Urothelium cell line (cell line): Measurements from ENCODE around the gene SLC2A13.
A peak's percentile ranks its signal among the peaks of the same experiment; 100 is the strongest.
"Not testable (repeated sequence)": the region's sequence is repeated elsewhere in the genome, so short reads cannot be mapped to it uniquely, and the experiment has no call there.

Experiments
- DNase-seq: peaks from one replicate; pipeline ENCODE4 v3.0.0; 2011; ENCODE audit warnings: low spot score, mixed read lengths
- FAIRE-seq: peaks from 2 replicates; lab custom pipeline; 2011; peaks lifted over from hg19 to GRCh38; lab: Jason Lieb, UNC

SLC2A13 gene

DNA sequence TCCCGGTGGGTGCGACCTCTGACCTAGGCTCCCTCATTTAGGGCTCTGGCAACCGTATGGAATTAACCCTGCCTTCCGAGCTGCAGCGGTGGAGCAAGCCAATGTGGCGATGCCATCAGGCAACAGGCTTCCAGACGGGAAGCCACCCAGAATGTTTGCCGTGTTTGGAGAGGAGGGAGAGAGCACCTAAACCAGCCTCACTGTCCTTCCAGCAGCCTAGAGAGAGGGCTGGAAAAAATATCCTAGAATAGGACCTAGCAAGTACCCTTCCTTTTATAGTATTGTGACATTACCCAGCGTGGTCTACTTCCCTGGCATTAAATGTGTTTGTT is 287 bp upstream of the SLC2A13 start:
- DNase-seq (no peak), FAIRE-seq (no peak)

DNA sequence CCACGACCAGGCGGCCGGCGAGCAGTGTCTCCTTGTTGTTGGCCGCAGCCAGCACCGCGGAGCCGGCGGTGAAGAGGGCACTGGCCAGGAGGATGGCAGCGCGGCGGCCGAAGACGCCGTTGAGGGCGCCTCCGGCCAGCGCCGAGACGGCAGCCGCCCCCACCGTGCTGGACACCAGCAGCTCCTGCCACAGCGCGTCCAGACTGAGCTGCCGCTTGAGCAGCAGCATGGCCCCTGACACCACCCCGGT is 691 bp downstream of the SLC2A13 start:
- DNase-seq: no peak
- no peak for FAIRE-seq

DNA sequence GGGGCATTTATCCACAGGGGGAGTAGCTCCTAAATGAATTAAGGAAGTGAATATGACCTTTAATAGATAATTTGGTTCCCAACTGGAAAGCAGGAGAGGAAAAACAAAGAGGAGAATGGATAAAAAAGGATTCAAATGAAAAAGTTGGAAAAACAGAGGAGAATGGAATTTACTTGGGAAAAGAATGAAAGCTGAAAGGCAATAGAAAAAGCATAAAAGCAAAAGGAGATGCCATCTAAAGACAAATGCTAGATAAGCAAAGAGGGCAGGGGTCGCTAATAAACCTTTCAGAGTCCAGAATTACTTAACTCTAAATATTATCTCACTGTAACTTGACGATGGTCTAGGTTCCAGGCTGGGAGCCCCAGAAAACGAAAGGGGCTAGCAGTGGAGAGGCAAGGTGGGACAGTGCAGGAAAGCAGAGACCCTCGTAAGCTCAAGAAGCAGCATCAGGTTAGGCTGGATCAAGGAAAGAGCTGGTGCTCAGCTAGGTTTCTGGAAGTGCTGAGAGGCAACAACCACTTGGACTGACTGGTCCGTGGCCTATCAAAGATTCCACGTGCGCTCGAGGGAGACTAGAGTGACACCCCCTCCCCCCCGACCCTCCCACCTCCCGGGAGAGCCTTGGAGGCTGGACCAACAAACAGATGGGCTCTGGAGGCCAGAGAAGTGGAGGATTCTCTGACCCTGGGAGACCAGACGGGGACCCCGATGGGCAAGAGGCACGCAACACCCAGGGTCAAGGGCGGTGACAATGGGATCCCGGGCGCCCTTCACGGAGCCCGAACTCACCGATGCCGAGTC is 1.2 kb downstream of the SLC2A13 start:
- DNase-seq (peak; percentile 43), FAIRE-seq (no peak)

DNA sequence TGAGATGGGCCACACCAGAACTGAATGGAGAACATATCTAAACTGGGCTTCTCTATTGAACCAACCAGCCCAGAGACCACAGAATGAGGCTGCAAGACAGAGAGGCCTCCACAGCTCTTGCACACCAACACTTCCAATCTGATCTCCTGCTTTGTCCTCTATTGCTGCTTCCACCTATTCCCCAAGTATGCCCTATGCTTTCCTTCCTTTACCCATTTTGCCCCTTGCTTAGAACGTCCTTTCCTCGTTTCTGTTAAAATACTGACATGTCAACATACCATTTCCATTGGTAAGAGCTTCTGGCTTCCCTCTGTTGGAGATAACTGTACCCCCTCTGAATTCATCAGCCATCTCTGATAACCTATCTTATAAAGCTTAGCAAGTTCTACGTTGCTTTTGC is 2.8 kb downstream of the SLC2A13 start:
- no peak for DNase-seq
- FAIRE-seq: no peak

DNA sequence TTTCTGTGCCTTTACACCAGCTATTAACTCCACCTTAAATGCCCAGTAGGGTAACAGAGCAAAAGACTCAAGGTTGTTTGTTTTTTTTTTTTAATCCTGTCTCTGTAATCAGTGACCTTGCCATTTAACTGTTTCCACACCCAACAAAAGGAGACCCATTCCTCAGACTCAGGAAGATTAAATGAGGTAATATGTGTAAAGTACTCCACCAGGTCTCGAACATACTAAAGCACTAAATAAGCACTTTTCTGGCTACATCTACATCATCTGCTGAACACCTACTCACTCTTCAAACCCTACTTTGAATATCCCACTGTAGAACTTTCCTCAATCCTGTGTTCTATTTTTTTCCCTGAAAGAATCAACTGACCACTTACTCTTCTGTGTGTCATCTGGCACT is 4.1 kb downstream of the SLC2A13 start:
- DNase-seq (no peak), FAIRE-seq (no peak)

DNA sequence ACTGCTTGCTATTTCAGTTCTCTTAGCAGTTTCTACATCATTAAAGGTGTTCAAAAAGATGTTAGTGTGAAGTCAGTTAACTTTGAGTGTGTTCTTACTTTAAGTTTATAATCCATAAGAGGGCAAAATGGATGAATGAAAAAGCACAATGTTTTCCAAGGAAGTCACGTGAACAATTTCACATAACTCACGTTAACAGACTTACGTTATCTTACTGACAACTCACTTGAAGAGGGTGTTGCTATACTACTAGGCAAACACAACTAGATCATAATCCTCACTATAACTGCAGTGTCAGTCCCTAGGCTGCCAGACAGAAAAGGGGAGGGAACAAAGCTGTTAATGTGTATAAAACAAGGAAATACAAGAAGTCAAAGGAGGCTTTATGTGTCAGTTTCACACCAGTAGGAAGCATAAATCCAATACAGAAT is 6.4 kb downstream of the SLC2A13 start:
- FAIRE-seq (no peak), DNase-seq (no peak)

DNA sequence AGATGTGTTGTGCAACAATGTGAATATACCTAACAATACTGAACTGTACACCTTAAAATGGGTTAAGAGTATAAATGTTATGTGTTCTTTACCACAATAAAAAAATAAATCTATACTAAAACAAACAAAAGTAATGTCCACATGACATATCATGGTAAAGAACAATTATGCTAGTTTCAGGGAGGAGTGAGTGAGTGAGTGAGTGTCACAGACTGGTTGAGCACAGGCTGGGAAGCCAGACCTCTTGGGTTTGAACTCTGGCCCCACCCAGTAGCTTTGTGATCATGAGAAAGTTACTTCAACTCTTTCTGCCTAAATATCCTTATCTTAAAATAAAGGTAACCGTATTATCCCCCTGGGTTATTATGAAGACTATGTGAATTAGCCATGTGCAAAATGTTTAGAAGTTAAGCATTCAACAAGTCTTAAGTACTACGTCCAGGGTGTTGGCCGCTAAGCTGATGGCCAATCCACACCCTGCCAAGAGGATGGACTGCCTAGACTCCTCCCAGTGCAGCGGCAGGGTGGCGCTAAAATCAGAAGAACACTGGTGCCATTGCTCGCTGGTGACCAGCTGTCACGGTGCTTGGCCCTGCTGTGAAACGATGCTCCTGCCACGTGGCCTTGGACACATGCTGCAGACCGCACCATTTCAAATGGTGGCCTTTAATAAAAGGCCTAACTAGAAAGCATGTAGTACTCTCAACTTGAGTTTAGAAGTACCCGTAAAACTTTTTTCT is 7.3 kb downstream of the SLC2A13 start:
- FAIRE-seq: no peak
- DNase-seq: no peak

DNA sequence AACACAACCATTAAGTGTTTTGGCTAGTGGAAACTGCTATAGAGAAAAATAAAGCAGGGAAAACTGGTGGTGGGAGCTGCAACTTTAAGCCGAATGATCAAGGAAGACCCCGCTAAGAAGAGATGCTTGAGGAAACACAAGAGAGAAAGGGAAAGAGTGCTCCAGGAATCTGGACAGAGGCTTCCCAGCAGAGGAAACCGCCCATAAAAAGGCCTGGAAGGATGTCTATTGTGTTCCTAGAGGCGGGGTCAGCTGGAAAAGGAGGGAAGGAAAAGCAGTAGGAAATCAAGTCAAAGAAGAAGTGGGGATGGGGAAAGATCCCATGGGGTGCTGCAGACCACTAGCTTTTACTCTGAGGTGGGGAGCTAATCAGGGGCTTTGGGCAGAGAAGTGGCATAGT is 12.4 kb downstream of the SLC2A13 start:
- DNase-seq (no peak), FAIRE-seq (no peak)

DNA sequence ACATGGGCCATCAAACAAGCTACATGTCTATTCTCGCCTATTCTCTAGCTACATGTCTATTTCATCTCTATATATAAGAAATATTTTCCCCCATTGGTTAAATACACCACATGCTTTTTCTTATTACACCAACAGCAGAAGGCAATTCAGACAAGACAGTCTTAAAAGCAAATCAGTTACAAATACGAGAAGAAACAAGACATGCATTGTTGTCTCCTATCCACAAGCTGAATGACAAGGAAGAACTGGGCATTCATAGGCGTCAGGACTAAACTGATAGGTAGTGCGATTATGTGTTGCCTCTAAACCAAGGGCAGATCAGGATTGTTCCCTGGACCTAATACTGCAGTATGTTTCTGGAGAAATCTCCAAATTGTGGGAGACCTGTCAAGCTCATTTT is 19.4 kb downstream of the SLC2A13 start:
- FAIRE-seq: no peak

DNA sequence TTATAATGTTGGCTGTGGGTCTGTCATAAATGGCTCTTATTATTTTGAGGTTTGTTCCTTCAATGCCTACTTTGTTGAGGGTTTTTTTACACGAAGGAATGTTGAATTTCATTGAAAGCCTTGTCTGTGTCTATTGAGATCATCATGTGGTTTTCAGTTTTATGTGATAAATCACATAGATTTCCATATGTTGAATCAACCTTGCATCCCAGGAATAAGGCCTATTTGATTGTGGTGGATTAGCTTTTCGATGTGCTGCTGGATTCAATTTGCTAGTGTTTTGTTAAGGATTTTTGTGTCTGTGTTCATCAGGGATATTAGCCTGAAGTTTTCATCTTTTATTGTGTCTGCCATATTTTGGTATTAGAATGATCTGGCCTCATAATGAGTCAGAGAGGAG is 27.6 kb downstream of the SLC2A13 start:
- DNase-seq (no peak), FAIRE-seq (no peak)

More for the DNA sequence above, 19.4 kb downstream of the SLC2A13 start:
- no peak for DNase-seq

DNA sequence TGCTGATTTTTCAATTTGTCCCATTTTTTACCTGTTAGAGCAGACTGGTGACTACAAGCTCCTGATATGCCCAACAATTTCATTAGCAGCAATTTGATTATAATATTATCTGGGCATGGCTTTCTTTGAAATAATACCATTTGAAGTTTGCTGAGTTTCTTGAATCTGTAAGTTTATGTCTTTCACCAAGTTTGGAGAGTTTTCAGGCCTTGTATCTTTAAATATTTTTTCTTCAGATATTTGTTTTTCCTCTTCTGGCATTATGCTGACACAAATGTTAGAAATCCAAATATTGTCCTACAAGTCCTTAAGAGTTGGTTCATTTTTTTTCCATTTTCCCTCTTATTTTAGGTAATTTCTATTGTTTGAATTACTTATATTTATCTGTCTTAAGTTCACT is 30.4 kb downstream of the SLC2A13 start:
- FAIRE-seq: no peak
- no peak for DNase-seq

DNA sequence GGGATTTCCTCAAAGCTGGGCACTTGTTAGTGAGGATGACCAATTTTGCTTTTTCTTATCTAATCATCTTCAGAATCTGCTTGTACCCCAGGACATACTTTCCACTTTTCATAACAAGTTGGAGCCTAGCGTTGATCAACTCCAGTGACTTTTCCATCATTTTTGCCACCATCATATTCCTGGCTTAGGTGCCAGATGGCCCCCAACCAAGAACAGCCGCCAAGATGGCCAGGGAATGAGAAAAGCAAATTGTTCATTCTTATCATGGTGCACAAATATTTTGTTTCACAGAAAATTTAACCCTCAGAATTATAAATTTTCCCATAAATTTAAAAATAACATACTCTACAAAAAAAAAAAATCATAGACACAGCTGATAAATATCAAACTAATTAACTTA is 37.5 kb downstream of the SLC2A13 start:
- FAIRE-seq (no peak), DNase-seq (no peak)

DNA sequence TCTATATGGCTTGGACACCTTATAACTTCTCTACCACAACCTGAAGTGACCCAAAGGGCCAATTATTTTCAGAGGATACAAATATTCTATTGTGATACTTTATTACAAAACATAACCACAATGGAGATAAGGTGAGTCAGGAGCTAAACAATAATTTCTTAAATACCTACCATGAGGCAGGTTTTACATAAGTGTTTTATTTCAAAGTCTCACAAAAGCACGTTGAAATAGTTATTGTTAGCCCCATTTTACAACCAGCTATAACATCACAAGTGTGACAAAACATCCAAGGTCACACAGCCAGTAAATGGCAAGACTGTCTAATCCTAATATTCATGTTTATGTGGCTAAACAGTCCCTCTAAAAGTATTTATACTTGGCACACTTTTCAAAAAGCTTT is 40.2 kb downstream of the SLC2A13 start:
- DNase-seq (no peak), FAIRE-seq (no peak)

DNA sequence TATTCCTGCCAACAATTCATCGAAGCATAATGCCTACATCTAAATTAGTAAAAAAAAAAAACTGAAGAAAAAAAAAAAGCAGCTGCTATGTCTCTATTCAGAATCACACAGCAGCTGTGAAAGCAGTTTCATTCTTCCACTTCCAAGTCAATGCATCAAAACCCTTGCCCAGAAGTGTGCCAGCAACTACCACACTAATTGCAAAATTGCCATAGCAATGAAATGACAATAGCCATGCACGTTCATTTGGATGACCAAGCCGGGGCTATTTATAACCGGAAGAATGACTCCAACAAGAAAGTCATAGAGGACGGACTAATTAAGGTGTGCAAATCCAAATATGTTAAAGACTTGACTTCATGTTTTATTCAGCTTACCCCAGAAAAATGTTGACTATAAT is 42.5 kb downstream of the SLC2A13 start:
- no peak for DNase-seq
- no peak for FAIRE-seq

DNA sequence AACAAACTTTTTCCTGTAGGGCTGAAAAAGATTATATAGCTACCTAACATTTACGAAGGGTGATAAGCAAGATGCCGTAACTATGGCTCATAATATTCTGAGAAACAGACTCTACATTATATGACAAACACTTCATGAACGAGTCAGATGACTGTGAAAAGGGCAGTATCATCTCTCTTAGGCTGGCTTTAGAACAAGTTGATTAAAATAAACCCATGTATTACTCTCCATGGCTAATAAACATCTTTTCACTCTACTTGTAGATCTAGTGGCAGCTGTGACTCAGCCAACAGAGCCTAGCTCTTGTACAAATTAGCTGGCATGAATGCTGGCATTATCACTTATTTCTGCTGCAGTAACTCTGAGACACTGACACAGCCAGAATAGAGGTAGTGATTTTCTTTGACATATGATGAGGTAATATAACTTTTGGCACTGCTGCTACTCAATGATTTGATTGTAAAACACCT is 47.1 kb downstream of the SLC2A13 start:
- no peak for FAIRE-seq
- DNase-seq: no peak

DNA sequence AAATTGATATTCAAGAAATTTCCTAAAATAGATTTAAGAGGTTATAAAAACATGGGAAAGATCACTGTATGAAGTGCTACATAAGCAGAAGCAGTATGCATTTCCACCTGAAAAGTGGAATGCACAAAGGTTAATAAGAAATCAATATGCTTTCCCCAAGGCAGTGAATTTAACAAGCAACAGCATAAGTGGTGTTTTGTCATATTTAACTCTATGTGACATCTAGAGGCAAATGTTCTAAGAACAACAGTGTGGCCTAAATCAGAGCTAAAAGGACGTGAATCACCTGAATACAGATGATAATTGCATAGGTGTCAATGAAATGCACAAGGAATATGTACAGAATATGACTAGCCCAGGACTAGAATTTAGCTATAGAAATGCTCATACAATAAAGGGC is 49.5 kb downstream of the SLC2A13 start:
- FAIRE-seq (no peak), DNase-seq (no peak)

DNA sequence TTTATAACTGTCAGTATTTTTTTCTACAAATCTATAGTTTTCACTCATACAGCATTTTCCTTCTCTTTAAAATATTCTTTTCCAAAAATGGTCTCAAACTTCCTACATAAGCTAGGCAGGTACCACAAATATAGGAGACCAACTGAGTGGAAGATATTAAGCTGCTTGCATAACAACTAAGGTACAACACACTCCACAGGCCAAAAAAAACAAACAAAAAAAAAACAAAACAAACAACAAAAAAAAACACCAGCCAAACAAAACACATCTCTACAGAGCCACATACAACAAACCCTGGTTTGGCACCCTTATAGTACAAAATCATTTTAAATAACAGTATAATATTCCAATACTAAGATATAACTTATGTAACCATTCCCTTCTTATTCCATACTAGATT is 50.1 kb downstream of the SLC2A13 start:
- DNase-seq: no peak
- no peak for FAIRE-seq

DNA sequence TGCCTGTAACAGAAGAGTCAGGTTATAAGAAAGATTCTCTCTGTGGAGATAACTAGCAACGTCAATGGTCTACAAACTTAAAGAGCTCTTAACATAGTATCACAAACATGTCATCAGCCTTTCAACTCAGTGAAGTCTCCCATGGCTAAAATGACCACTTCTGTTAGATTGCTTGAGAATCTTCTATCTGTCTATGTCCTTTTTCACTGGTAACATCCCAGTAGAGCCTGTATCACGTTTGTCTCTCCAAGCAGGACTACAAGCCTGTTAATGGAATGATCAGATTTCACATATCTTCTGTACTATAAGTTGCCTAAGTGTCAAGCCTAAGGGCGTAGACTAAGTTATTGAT is 50.7 kb downstream of the SLC2A13 start:
- FAIRE-seq (no peak), DNase-seq (no peak)

DNA sequence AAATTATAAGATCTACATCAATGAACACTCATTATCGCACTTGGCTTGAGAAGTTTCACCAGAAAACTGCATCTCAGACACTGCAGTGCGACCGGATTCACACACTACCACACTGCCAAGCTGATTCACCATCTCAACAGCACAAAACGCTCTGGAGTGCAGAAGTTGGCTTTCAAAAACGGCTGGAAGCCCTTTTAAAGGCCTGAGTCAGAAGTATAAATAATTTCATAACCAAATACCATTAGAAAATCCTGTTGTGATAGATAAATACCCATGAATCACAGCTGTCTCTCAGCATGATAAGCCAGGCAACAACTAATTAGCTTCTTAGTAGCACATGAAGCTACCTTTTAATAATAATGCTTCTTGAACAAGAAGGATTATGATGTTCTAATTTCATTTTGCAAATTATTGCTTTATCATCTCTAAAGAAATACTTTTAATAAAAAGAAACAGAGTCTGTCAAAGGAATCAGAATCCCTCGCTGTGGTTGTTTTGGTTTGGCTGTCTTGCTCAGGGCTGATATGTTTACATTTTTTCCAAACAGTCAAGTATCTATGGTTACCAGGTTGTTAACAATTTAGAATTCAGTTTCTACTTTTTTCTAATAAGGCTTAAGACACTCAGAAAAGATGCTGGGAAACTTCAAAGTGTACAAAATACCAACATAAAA is 51.2 kb downstream of the SLC2A13 start:
- no peak for FAIRE-seq
- no peak for DNase-seq

DNA sequence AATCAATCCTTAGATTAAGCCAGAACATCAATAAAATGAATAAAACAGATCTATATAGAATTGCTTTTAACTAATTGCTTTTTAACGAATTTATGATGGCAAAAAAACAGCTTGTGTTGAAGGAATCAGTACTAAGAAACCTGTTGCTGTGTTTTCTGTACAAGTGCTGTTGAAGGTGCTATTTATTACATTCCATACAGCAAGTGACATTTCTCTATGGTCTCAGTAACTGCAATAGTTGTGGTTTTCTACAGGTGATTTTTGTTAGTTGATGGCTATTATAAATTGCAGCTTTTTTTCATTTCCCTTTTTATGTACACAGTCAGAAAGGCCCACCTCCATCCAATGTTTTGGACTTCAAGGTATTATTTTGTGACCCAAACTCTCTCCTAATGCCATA is 56.6 kb downstream of the SLC2A13 start:
- FAIRE-seq (no peak), DNase-seq (no peak)

DNA sequence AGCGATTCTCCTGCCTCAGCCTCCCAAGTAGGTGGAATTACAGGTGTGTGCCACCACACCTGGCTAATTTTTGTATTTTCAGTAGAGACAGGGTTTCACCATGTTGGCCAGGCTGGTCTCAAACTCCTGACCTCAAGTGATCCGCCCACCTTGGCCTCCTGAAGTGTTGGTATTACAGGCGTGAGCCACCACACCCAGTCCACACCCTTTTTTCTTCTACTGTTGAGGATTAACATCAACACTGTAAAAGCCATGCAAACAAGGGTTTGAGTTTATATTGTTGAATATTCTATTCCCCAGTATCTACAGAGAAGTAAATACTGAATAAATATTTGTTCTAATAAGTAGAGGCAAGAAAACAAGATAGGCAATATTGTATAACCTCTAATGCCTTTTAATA is 58.9 kb downstream of the SLC2A13 start:
- not testable (repeated sequence) for FAIRE-seq, DNase-seq

DNA sequence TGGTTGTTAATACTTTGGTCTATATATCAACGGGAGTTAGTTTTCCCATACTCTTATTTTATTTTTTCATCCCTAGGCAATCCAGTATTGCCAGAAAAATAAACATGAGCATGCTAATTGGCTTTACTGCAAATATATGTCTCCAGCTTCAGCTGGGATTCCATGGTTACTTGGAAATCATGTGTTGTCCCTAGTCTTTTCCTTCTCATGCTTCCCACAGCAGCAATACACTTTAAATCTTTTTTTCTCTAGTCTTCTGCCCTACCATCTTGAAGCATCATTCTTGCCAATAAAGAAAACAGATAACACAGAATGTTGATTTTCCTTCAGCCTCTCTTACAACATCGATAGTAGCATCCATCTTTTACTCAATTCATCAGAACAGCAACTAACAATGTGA is 60.2 kb downstream of the SLC2A13 start:
- no peak for DNase-seq

More for the DNA sequence above, 60.2 kb downstream of the SLC2A13 start:
- no peak for FAIRE-seq
